Measurements from ENCODE around the gene LRRC75A.
A peak's percentile ranks its signal among the peaks of the same experiment; 100 is the strongest.

Gene LRRC75A

DNA sequence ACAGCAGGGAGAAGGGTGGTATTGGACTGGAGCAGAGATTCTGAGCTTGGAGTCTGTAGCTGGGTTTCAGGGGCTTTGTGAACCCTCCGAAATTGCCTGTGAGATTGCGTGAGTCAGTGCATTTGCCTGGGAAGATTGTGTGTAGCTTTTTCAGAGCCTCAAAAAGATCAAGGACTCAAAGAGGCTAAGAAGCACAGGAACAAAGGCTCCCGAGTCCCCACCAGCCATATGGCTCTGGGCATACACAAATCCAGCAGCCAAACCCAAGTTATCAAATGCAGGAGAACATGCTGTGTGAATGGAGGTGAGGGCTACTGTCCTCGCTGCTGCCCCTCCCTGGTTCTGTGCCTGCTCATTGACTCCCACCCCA is 3.0 kb downstream of the LRRC75A start:
- Histone ChIP-seq H3K4me1 (peaks cover 11% of the 10 kb centered on the region), H3K4me3 (no peak overlapping the region), H3K36me3 (replicated peaks) (no peaks in the 10 kb centered on the region), H3K9me3 (no peaks in the 10 kb centered on the region), H3K27me3 (ENCODE audit: low read depth) (0 out of 2 replicates have a peak, but pooled peaks cover 3% of the 10 kb centered on the region)
- in situ Hi-C loops (cut with MboI; ENCODE audit: low sequenced_read_pairs) = no loop called here
- no peak for DNase-seq (ENCODE audit: low spot score in 2 of 2)

DNA sequence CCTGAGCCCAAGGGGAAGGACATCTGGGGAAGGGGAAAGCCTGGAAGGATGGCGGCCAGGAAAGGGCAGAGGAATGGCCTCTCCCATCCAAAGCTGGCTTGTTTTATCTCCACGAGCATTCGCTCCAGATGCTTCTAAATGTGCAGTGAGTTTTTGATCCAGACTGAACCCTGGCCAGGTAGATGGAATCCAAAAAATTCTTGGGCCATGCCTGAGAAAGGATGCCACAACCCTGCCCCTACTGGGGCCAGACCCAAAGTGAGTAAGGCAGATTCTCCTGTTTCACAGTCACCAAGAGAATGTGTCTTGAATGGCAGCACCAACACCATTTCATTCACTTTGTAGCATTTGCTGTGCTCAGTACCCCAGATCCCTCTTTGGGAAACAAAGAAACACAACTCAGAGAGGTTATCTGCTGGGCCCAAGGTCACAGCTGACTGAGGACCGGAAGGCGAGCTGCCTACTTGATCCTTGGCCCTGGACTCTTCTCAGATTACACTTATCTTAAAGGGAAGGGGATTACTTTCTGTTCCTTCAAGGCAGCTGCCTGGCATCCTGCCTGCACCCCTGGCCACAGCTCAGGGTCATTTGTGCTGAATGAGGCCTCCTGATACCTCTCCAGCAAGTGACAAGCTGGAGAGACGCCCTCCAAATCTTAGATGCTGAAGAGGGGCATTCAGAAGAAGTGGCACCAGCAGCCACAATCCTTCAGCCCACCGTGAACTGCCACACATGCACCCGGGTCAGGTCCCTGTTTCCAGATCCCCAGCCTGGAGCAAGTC is 3.6 kb downstream of the LRRC75A start:
- no peak for DNase-seq (ENCODE audit: low spot score in 2 of 2)
- no peak overlapping the region for H3K4me3 ChIP-seq
- no peaks in the 10 kb centered on the region for H3K9me3 ChIP-seq
- H3K27me3 ChIP-seq (ENCODE audit: low read depth) = 0 out of 2 replicates have a peak, but pooled peaks cover 3% of the 10 kb centered on the region
- H3K36me3 ChIP-seq (replicated peaks) = no peaks in the 10 kb centered on the region
- peaks cover 11% of the 10 kb centered on the region for H3K4me1 ChIP-seq
- in situ Hi-C loops (cut with MboI; ENCODE audit: low sequenced_read_pairs) = no loop called here

DNA sequence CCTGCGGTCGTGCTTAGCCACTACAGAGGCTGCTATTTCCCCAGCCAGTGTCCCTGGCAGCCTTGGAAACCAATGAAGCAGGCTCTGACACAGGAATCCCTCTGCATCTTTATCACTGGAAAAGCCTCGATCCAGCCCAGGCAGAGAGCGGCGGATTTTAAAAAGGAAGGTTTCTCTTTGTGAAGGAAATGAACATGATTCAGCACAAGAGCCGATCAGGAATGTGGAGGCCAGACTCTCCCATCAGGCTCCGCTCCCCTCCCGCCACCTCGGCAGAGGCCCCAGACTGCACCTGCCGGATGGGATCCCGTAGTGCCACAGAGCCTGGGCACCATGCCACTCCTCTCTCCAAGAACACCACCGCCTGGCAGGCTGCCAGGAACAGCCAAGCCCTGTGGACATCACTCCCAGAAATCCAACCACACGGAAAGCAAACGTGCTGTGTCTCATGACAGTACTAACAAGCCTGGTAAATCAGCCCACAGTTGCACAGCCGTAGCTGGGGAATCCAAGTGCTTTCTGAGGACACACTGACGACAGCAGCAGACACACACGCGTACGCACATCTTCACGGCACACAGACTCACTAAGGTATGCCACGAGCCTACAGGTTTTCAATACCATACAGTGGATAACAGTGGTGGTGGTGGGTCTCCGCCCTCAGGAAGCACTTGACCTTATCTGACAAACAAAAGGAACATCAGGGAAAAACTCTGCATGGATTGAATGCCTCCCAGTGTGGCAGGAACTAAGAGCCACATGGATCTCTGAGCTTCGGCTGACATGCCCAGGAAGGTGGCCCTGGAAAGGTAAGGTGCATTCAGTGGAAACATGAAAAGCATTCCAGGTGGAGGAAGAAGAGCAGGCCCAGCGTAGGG is 5.4 kb downstream of the LRRC75A start:
- H3K4me1 ChIP-seq = peaks cover 7% of the 10 kb centered on the region
- in situ Hi-C loops (cut with MboI; ENCODE audit: low sequenced_read_pairs) = no loop called here
- no peaks in the 10 kb centered on the region for H3K36me3 ChIP-seq (replicated peaks)
- H3K9me3 ChIP-seq = no peaks in the 10 kb centered on the region
- DNase-seq (ENCODE audit: low spot score in 2 of 2) = peak in 1 of 2 experiments; percentile 39
- H3K4me3 ChIP-seq = no peak overlapping the region
- H3K27me3 ChIP-seq (ENCODE audit: low read depth) = 0 out of 2 replicates have a peak, but pooled peaks cover 3% of the 10 kb centered on the region

DNA sequence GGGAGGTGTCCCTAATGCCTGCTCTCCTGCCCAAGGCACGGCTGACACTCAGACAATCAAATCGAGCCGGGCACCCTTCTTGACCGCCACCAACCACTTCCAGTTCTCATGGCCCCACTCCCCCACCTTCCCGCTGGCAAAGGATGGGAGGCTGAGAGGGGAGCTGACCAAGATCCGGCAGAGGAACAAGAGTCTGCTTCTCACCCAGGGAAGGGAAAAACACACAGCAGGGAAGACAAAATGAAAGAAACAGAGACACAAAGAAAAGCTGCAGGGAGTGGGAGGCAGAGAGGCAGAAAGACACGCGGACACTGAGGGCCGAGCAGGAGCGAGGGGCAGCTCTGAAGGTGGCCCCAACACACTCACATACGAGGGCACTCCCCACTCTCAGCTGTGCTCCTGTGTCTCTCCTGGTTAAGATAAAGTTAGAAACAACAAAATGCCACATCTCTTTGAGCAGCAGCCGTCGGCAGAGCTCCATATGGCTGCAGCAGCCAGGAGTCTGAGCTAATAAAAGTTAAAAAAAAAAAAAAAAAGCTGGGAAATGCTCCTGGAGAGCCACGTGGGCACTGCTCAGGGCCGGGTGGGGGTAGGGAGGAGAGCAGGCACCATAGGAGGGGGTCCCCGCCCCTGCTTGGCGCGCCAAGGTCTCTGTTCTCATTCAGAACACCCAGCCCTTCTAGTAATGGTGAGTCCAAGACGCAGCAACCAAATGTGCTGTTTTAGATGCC is 7.4 kb downstream of the LRRC75A start:
- no peaks in the 10 kb centered on the region for H3K27me3 ChIP-seq (ENCODE audit: low read depth)
- H3K4me1 ChIP-seq = peaks cover 3% of the 10 kb centered on the region
- no peaks in the 10 kb centered on the region for H3K9me3 ChIP-seq
- H3K4me3 ChIP-seq = no peak overlapping the region
- H3K36me3 ChIP-seq (replicated peaks) = no peaks in the 10 kb centered on the region
- in situ Hi-C loops (cut with MboI; ENCODE audit: low sequenced_read_pairs) = no loop called here
- no peak for DNase-seq (ENCODE audit: low spot score in 2 of 2)

DNA sequence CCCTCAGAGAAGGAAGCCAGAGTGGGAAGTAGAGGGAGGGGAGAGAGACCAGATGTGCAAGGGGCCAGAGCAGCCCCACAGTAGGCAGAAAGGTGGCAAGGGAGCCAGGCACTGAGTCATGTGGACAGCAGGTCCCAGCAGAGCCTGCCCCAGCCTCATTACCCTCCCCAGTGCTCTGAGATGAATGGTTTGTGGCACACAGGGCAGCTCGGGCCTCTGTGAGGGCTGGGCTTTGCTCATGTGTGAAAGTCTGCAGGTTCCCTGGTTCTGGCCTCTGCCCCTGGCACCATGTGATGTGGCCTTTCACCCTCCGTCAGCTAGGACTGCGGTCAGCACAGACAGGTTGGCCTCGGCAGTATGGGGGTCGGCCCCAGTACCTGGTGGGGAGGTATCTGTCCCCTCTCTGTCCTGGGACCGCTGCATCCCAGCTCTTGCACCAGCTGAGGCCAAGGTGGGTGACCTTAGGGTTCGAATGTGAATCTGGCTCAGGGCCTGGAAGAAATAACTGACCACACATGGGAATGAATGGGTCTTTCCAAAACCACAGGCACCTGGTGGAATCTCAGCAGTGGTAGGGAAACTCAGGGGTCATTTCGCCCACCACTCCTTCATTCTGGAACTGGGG is 8.9 kb downstream of the LRRC75A start:
- no peaks in the 10 kb centered on the region for H3K9me3 ChIP-seq
- H3K36me3 ChIP-seq (replicated peaks) = no peaks in the 10 kb centered on the region
- DNase-seq (ENCODE audit: low spot score in 2 of 2) = no peak
- peaks cover 3% of the 10 kb centered on the region for H3K4me1 ChIP-seq
- H3K4me3 ChIP-seq = no peak overlapping the region
- H3K27me3 ChIP-seq (ENCODE audit: low read depth) = no peaks in the 10 kb centered on the region
- in situ Hi-C loops (cut with MboI; ENCODE audit: low sequenced_read_pairs) = no loop called here

DNA sequence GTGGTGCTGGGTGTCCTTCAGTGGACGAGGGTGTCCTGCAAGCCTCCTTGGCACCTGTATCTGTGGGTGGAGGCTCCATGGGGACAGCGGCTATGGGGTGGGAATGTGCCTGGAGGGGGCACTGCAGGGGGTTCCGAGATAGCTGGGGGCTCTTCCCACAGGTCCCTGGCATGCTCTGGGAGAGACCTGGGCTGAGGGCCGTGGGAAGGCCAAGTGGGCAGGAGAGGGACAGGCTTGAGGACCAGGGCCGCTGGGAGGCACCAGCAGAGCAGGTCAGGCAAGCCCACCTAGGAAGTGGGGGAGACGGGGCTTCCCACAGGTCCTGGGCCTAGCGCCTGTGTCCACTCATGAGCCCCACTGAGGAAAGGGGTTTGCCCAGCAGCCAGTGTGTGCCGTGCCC is 9.7 kb downstream of the LRRC75A start:
- DNase-seq (ENCODE audit: low spot score in 2 of 2) = no peak
- Histone ChIP-seq H3K9me3 (no peaks in the 10 kb centered on the region), H3K36me3 (replicated peaks) (no peaks in the 10 kb centered on the region), H3K4me1 (peaks cover 3% of the 10 kb centered on the region), H3K4me3 (no peak overlapping the region), H3K27me3 (ENCODE audit: low read depth) (no peaks in the 10 kb centered on the region)
- in situ Hi-C loops (cut with MboI; ENCODE audit: low sequenced_read_pairs) = no loop called here

DNA sequence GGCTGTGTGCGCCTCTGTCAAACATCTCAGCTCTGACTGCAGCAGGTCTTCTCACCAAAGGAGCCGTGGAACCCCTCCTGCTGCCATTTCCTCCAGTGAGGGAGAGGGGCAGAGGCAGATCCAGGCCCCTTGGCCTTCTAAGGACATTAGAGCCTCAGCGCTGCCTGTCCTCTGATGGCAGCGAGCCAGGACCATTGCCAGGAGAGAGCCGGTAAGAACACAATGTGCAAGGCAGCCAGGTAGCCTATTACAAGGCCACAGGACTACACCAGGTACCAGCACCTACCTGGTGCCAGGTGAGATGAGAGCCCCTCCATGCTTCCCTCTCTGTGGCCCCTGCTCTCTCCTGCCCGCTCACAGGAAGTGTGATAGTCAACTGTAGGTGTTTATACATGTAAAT is 11.0 kb downstream of the LRRC75A start:
- Histone ChIP-seq H3K9me3 (no peaks in the 10 kb centered on the region), H3K27me3 (ENCODE audit: low read depth) (no peaks in the 10 kb centered on the region), H3K4me3 (no peak overlapping the region), H3K36me3 (replicated peaks) (no peaks in the 10 kb centered on the region), H3K4me1 (no peaks in the 10 kb centered on the region)
- no peak for DNase-seq (ENCODE audit: low spot score in 2 of 2)
- in situ Hi-C loops (cut with MboI; ENCODE audit: low sequenced_read_pairs) = no loop called here

DNA sequence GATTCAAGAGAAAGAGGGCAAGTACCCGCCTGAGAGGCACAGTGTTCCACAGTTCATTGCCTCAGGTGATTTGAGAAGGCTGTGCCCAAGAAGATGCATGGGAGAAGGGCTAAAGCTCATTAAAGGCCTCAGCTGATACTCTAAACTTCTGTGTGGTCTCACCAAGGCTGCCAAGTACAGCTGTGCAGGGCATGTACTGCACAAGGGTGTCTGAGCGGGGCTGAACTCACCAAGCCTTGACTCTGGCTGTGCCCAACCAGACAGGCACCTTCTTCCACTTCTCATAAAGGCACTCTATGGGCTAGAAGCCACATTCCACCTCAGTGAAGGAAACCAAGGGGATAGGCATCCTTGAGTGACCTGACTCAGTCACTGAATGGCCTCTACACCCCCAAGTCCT is 12.7 kb downstream of the LRRC75A start:
- in situ Hi-C loops (cut with MboI; ENCODE audit: low sequenced_read_pairs) = no loop called here
- H3K4me1 ChIP-seq = no peaks in the 10 kb centered on the region
- DNase-seq (ENCODE audit: low spot score in 2 of 2) = no peak
- no peaks in the 10 kb centered on the region for H3K27me3 ChIP-seq (ENCODE audit: low read depth)
- no peaks in the 10 kb centered on the region for H3K9me3 ChIP-seq
- H3K36me3 ChIP-seq (replicated peaks) = no peaks in the 10 kb centered on the region
- H3K4me3 ChIP-seq = no peak overlapping the region

DNA sequence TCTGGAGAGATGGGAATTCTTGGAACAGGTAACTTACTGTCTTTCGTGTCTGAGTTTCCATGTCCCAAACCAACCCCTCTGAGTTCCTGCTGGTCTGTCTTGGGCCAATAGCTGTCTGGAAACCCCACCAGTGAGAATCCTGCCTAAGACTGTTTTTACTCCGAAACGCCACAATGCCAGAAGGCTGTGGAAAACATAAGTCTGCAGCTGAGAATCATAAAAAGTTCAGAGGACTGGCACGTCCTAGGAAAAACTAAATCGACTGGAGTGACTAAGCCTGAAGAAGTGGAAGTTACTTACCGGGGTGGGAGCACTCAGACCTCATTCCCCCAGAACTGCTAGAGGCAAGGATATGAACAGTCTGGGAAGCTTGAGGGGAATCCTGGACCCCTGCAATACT is 13.3 kb downstream of the LRRC75A start:
- no peaks in the 10 kb centered on the region for H3K9me3 ChIP-seq
- no peaks in the 10 kb centered on the region for H3K4me1 ChIP-seq
- H3K36me3 ChIP-seq (replicated peaks) = no peaks in the 10 kb centered on the region
- in situ Hi-C loops (cut with MboI; ENCODE audit: low sequenced_read_pairs) = no loop called here
- H3K4me3 ChIP-seq = no peak overlapping the region
- DNase-seq (ENCODE audit: low spot score in 2 of 2) = no peak
- no peaks in the 10 kb centered on the region for H3K27me3 ChIP-seq (ENCODE audit: low read depth)

DNA sequence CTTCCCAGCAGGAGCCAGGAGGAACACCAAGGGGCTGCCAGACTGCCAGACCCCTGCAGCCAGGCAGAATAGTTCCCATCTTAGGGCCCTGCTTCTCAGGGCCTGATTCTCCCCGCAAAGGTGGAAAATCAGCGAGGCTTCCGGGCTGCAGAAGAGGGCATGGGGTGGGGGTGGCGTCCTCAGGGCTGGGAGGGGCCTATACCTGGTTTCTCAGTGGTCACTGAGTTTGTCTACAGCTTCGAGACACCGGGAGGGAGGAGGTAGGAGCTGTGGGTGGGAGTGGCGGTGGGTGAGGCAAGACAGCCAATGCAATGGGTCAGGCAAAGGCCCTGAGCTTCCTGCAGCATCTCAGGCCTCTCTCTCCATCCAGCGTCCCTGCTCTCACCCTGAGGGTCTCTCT is 14.3 kb downstream of the LRRC75A start:
- H3K4me1 ChIP-seq = no peaks in the 10 kb centered on the region
- no peak overlapping the region for H3K4me3 ChIP-seq
- no peak for DNase-seq (ENCODE audit: low spot score in 2 of 2)
- no peaks in the 10 kb centered on the region for H3K9me3 ChIP-seq
- no peaks in the 10 kb centered on the region for H3K27me3 ChIP-seq (ENCODE audit: low read depth)
- no peaks in the 10 kb centered on the region for H3K36me3 ChIP-seq (replicated peaks)
- in situ Hi-C loops (cut with MboI; ENCODE audit: low sequenced_read_pairs) = no loop called here

DNA sequence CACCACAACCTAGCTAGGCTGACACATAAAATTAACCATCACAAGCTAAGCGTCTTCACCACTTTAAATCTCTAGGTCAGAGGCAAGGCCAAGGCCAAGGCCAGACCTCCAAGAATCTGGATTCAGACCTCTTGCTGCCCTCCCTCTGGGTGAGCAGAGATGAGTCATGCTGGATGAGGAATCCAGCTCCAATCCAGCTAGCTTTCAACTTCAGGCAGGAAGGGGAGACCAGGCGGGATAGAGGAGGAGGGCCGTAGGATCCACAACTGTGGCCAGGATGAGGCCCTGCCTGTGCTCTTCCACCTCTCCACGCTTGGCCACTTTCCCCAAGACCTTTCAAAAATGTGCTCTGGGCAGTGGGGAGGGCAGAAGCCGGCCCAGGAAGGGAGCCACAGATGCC is 14.7 kb downstream of the LRRC75A start:
- DNase-seq (ENCODE audit: low spot score in 2 of 2) = no peak
- Histone ChIP-seq H3K27me3 (ENCODE audit: low read depth) (no peaks in the 10 kb centered on the region), H3K9me3 (no peaks in the 10 kb centered on the region), H3K36me3 (replicated peaks) (no peaks in the 10 kb centered on the region), H3K4me1 (no peaks in the 10 kb centered on the region), H3K4me3 (no peak overlapping the region)
- in situ Hi-C loops (cut with MboI; ENCODE audit: low sequenced_read_pairs) = no loop called here

DNA sequence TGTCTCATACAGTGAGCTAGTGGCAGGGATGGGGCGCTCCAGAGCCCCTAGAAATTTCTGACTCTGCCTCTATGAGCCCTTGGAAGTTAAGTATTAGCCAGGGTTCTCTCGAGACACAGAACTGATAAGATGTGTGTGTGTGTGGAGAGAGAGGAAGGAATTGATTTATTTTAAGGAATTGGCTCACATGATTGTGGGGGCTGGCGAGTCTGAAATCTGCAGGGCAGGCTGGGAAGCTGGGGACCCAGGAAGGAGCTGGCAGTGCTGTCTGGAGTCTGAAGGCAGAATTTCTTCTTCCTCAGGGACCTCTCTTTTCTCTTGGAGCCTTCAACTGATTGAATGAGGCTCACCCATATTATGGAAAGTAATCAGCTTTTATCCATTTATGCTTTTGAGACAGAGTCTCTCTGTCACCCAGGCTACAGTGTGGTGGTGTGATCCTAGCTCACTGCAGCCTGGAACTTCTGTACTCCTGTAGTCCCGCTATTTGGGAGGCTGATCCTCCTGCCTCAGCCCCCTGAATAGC is 16.8 kb downstream of the LRRC75A start:
- Histone ChIP-seq H3K4me1 (no peaks in the 10 kb centered on the region), H3K36me3 (replicated peaks) (no peaks in the 10 kb centered on the region), H3K4me3 (no peak overlapping the region), H3K27me3 (ENCODE audit: low read depth) (no peaks in the 10 kb centered on the region), H3K9me3 (no peaks in the 10 kb centered on the region)
- DNase-seq (ENCODE audit: low spot score in 2 of 2) = no peak
- in situ Hi-C loops (cut with MboI; ENCODE audit: low sequenced_read_pairs) = no loop called here

DNA sequence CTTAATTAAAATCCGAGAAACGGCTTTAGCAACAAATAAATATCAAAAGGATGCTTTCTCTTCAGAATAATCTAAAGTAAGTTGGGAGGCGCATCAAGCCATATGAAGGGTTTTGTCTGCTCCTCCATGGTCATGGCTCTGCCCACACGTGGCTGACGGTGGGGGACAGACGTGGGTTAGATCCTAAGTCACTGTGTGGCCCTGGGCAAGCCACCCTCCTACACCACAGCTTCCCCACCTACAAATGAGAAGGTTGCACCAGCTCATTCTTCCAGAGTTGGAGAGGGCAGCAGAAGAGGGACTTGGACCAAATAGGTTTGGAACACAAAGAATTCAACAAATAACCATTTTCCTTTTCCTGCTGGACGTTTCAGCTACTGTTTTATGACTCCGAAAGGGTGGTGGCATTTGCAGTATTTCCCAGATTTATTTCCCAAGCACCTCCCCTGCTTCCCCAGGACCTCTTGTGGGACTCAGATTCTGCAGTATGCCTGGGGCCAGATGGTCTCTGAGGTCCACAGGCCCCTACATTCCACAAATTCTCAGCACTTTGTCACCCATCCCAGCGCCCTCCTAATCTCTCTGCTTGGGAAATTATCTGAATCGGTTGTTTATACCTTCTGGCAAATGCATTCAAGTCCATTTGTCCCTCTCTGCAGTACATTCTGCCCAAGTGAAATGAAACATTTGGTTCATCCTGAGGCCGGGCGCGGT is 17.8 kb downstream of the LRRC75A start:
- DNase-seq (ENCODE audit: low spot score in 2 of 2) = no peak
- no peak overlapping the region for H3K4me3 ChIP-seq
- H3K4me1 ChIP-seq = no peaks in the 10 kb centered on the region
- H3K27me3 ChIP-seq (ENCODE audit: low read depth) = no peaks in the 10 kb centered on the region
- no peaks in the 10 kb centered on the region for H3K36me3 ChIP-seq (replicated peaks)
- H3K9me3 ChIP-seq = no peaks in the 10 kb centered on the region
- in situ Hi-C loops (cut with MboI; ENCODE audit: low sequenced_read_pairs) = no loop called here
